ENCODE measurements around the gene RUNX2.

The RUNX2 gene

GRCh38 chr6:45500924-45501816 lies 173.0 kb downstream of the RUNX2 start:
- Histone ChIP-seq H3K9me3 (ENCODE audit: control insufficient read depth in 5 of 5, low read length in 5 of 5) (no peaks in the 10 kb centered on the region), H3K27me3 (ENCODE audit: control insufficient read depth in 5 of 5, insufficient read depth in 4 of 5, low read length in 5 of 5) (no peaks in the 10 kb centered on the region), H3K36me3 (ENCODE audit: control insufficient read depth in 5 of 5, insufficient read depth in 5 of 5, low read length in 5 of 5) (no peaks in the 10 kb centered on the region), H3K4me3 (ENCODE audit: low read depth in 1 of 5, low read length in 5 of 5) (no peak overlapping the region), H3K27ac (ENCODE audit: low read depth, low read length) (no peak overlapping the region), H3K9ac (ENCODE audit: low read length in 5 of 5) (no peak overlapping the region), H3K4me1 (ENCODE audit: control insufficient read depth in 5 of 5, insufficient read depth in 5 of 5, low read length in 5 of 5) (no peaks in the 10 kb centered on the region)

- Histone ChIP-seq H3K27me3 (ENCODE audit: control insufficient read depth in 5 of 5, insufficient read depth in 4 of 5, low read length in 5 of 5) (no peaks in the 10 kb centered on the region), H3K4me3 (ENCODE audit: low read depth in 1 of 5, low read length in 5 of 5) (no peak overlapping the region), H3K36me3 (ENCODE audit: control insufficient read depth in 5 of 5, insufficient read depth in 5 of 5, low read length in 5 of 5) (no peaks in the 10 kb centered on the region), H3K27ac (ENCODE audit: low read depth, low read length) (no peak overlapping the region), H3K9me3 (ENCODE audit: control insufficient read depth in 5 of 5, low read length in 5 of 5) (no peaks in the 10 kb centered on the region), H3K4me1 (ENCODE audit: control insufficient read depth in 5 of 5, insufficient read depth in 5 of 5, low read length in 5 of 5) (no peaks in the 10 kb centered on the region), H3K9ac (ENCODE audit: low read length in 5 of 5) (no peak overlapping the region)
Observed at GRCh38 chr6:45502456-45502855, 174.3 kb downstream of the RUNX2 start.

GRCh38 chr6:45504947-45505346 lies 176.8 kb downstream of the RUNX2 start:
- Histone ChIP-seq H3K9ac (ENCODE audit: low read length in 5 of 5) (no peak overlapping the region), H3K27ac (ENCODE audit: low read depth, low read length) (no peak overlapping the region), H3K27me3 (ENCODE audit: control insufficient read depth in 5 of 5, insufficient read depth in 4 of 5, low read length in 5 of 5) (no peaks in the 10 kb centered on the region)

DNA sequence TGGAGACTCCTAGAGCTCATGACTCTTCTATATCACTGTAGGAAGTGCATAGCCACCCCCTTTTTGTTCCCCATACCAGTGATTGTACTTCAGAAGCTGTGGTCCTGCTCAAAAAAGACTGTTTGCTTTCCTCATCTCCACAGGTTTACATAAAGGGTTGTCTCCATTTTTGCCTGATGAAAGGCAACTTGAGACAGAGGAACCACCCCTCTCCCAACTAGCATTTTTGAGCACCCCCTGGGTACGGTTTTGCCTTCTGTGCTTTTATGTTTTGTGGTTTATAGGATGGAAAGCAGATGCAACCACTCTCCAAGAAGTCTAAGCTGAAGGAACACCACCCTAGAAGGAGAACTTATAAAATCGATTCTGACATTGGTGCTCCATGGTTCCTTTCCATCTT lies 177.3 kb downstream of the RUNX2 start:
- no peaks in the 10 kb centered on the region for H3K27me3 ChIP-seq (ENCODE audit: control insufficient read depth in 5 of 5, insufficient read depth in 4 of 5, low read length in 5 of 5)
- H3K9me3 ChIP-seq (ENCODE audit: control insufficient read depth in 5 of 5, low read length in 5 of 5): no peaks in the 10 kb centered on the region
- H3K4me3 ChIP-seq (ENCODE audit: low read depth in 1 of 5, low read length in 5 of 5): no peak overlapping the region
- no peak overlapping the region for H3K27ac ChIP-seq (ENCODE audit: low read depth, low read length)
- H3K9ac ChIP-seq (ENCODE audit: low read length in 5 of 5): no peak overlapping the region
- H3K4me1 ChIP-seq (ENCODE audit: control insufficient read depth in 5 of 5, insufficient read depth in 5 of 5, low read length in 5 of 5): no peaks in the 10 kb centered on the region
- H3K36me3 ChIP-seq (ENCODE audit: control insufficient read depth in 5 of 5, insufficient read depth in 5 of 5, low read length in 5 of 5): no peaks in the 10 kb centered on the region

More at GRCh38 chr6:45504947-45505346, 176.8 kb downstream of the RUNX2 start:
- Histone ChIP-seq H3K4me1 (ENCODE audit: control insufficient read depth in 5 of 5, insufficient read depth in 5 of 5, low read length in 5 of 5) (no peaks in the 10 kb centered on the region), H3K36me3 (ENCODE audit: control insufficient read depth in 5 of 5, insufficient read depth in 5 of 5, low read length in 5 of 5) (no peaks in the 10 kb centered on the region), H3K9me3 (ENCODE audit: control insufficient read depth in 5 of 5, low read length in 5 of 5) (no peaks in the 10 kb centered on the region), H3K4me3 (ENCODE audit: low read depth in 1 of 5, low read length in 5 of 5) (no peak overlapping the region)

DNA sequence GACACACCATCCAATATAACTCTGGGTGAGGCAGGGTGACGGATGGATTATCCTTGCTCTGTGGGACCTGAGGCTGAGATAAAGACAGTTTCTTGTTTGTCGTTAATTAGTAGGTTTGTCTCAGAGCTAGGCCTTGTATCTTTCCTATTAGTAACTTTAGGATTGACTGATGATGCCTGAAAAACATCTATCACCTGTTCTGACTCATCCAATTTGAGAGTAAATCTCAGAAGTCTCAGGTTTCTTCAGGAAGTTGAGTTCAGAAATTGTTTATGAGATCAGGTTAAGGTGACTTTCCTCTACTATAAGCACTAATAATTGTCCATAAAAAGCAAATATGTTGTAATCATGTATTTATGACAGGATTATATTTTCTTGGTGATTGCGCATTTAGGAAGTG lies 179.1 kb downstream of the RUNX2 start:
- Histone ChIP-seq H3K4me1 (ENCODE audit: control insufficient read depth in 5 of 5, insufficient read depth in 5 of 5, low read length in 5 of 5) (no peaks in the 10 kb centered on the region), H3K27me3 (ENCODE audit: control insufficient read depth in 5 of 5, insufficient read depth in 4 of 5, low read length in 5 of 5) (no peaks in the 10 kb centered on the region), H3K36me3 (ENCODE audit: control insufficient read depth in 5 of 5, insufficient read depth in 5 of 5, low read length in 5 of 5) (no peaks in the 10 kb centered on the region), H3K9me3 (ENCODE audit: control insufficient read depth in 5 of 5, low read length in 5 of 5) (no peaks in the 10 kb centered on the region), H3K27ac (ENCODE audit: low read depth, low read length) (no peak overlapping the region), H3K9ac (ENCODE audit: low read length in 5 of 5) (no peak overlapping the region), H3K4me3 (ENCODE audit: low read depth in 1 of 5, low read length in 5 of 5) (no peak overlapping the region)

- Histone ChIP-seq H3K27me3 (ENCODE audit: control insufficient read depth in 5 of 5, insufficient read depth in 4 of 5, low read length in 5 of 5) (no peaks in the 10 kb centered on the region), H3K27ac (ENCODE audit: low read depth, low read length) (no peak overlapping the region), H3K4me1 (ENCODE audit: control insufficient read depth in 5 of 5, insufficient read depth in 5 of 5, low read length in 5 of 5) (no peaks in the 10 kb centered on the region), H3K9ac (ENCODE audit: low read length in 5 of 5) (no peak overlapping the region), H3K4me3 (ENCODE audit: low read depth in 1 of 5, low read length in 5 of 5) (no peak overlapping the region), H3K36me3 (ENCODE audit: control insufficient read depth in 5 of 5, insufficient read depth in 5 of 5, low read length in 5 of 5) (no peaks in the 10 kb centered on the region), H3K9me3 (ENCODE audit: control insufficient read depth in 5 of 5, low read length in 5 of 5) (no peaks in the 10 kb centered on the region)
Observed at GRCh38 chr6:45509426-45509825, 181.3 kb downstream of the RUNX2 start.

- no peak overlapping the region for H3K4me3 ChIP-seq (ENCODE audit: low read depth in 1 of 5, low read length in 5 of 5)
- H3K9ac ChIP-seq (ENCODE audit: low read length in 5 of 5): no peak overlapping the region
- H3K4me1 ChIP-seq (ENCODE audit: control insufficient read depth in 5 of 5, insufficient read depth in 5 of 5, low read length in 5 of 5): peaks cover 0 to 6% (median 0%) of the 10 kb centered on the region in 5 donors
- H3K27ac ChIP-seq (ENCODE audit: low read depth, low read length): no peak overlapping the region
- H3K36me3 ChIP-seq (ENCODE audit: control insufficient read depth in 5 of 5, insufficient read depth in 5 of 5, low read length in 5 of 5): no peaks in the 10 kb centered on the region
- no peaks in the 10 kb centered on the region for H3K9me3 ChIP-seq (ENCODE audit: control insufficient read depth in 5 of 5, low read length in 5 of 5)
- no peaks in the 10 kb centered on the region for H3K27me3 ChIP-seq (ENCODE audit: control insufficient read depth in 5 of 5, insufficient read depth in 4 of 5, low read length in 5 of 5)
Observed at GRCh38 chr6:45512717-45513116, 184.6 kb downstream of the RUNX2 start.

DNA sequence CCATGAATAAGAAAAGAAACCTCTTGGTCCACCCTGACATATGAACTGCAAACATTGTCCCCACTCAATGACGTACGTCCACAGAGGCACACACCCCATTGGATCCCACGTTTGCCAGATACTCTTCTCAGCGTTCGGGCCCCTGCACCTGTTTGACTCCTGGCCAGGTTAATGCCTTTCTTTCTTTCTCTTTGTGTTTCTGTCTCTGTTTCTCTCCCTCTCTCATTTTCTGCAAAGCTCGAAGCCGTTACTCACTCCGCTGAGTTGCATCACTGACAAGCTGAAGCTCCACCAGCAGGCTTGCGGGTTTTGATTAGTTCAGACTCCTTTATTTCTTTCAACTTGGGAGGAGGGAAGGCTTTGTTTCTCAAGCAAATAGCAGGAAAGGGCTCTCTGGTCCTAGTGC lies 185.1 kb downstream of the RUNX2 start:
- Histone ChIP-seq H3K27ac (ENCODE audit: low read depth, low read length) (no peak overlapping the region), H3K4me1 (ENCODE audit: control insufficient read depth in 5 of 5, insufficient read depth in 5 of 5, low read length in 5 of 5) (peaks cover 0 to 6% (median 0%) of the 10 kb centered on the region in 5 donors), H3K9ac (ENCODE audit: low read length in 5 of 5) (no peak overlapping the region)

DNA sequence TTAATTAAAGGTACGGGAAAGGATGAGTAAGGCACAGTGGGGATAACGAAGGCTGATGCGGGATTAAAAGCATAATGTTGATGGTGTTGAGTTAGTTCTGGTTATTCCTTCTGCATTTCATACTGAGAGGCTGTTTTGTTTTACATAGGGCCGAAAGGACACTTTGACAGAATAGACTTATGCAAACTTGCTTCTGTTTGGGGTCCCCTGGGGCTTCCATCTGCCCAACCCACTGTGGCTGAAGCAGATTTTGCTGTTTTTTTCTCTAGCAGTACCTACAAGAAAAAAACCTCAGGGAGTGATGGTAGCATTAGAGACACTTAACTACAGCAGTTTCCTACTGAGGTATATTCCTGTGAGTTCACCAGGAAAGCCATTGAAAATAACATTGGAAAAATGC lies 185.7 kb downstream of the RUNX2 start:
- H3K36me3 ChIP-seq (ENCODE audit: control insufficient read depth in 5 of 5, insufficient read depth in 5 of 5, low read length in 5 of 5): no peaks in the 10 kb centered on the region
- peaks cover 0 to 6% (median 0%) of the 10 kb centered on the region in 5 donors for H3K4me1 ChIP-seq (ENCODE audit: control insufficient read depth in 5 of 5, insufficient read depth in 5 of 5, low read length in 5 of 5)
- no peaks in the 10 kb centered on the region for H3K27me3 ChIP-seq (ENCODE audit: control insufficient read depth in 5 of 5, insufficient read depth in 4 of 5, low read length in 5 of 5)
- no peak overlapping the region for H3K27ac ChIP-seq (ENCODE audit: low read depth, low read length)
- no peak overlapping the region for H3K4me3 ChIP-seq (ENCODE audit: low read depth in 1 of 5, low read length in 5 of 5)
- no peaks in the 10 kb centered on the region for H3K9me3 ChIP-seq (ENCODE audit: control insufficient read depth in 5 of 5, low read length in 5 of 5)
- H3K9ac ChIP-seq (ENCODE audit: low read length in 5 of 5): no peak overlapping the region

More for the DNA sequence above, 185.1 kb downstream of the RUNX2 start:
- Histone ChIP-seq H3K36me3 (ENCODE audit: control insufficient read depth in 5 of 5, insufficient read depth in 5 of 5, low read length in 5 of 5) (no peaks in the 10 kb centered on the region), H3K27me3 (ENCODE audit: control insufficient read depth in 5 of 5, insufficient read depth in 4 of 5, low read length in 5 of 5) (no peaks in the 10 kb centered on the region), H3K9me3 (ENCODE audit: control insufficient read depth in 5 of 5, low read length in 5 of 5) (no peaks in the 10 kb centered on the region), H3K4me3 (ENCODE audit: low read depth in 1 of 5, low read length in 5 of 5) (no peak overlapping the region)

- Histone ChIP-seq H3K4me1 (ENCODE audit: control insufficient read depth in 5 of 5, insufficient read depth in 5 of 5, low read length in 5 of 5) (peaks cover 0 to 6% (median 0%) of the 10 kb centered on the region in 5 donors), H3K27ac (ENCODE audit: low read depth, low read length) (no peak overlapping the region), H3K27me3 (ENCODE audit: control insufficient read depth in 5 of 5, insufficient read depth in 4 of 5, low read length in 5 of 5) (no peaks in the 10 kb centered on the region), H3K36me3 (ENCODE audit: control insufficient read depth in 5 of 5, insufficient read depth in 5 of 5, low read length in 5 of 5) (no peaks in the 10 kb centered on the region), H3K9me3 (ENCODE audit: control insufficient read depth in 5 of 5, low read length in 5 of 5) (no peaks in the 10 kb centered on the region), H3K9ac (ENCODE audit: low read length in 5 of 5) (no peak overlapping the region), H3K4me3 (ENCODE audit: low read depth in 1 of 5, low read length in 5 of 5) (no peak overlapping the region)
Observed at GRCh38 chr6:45514454-45515230, 186.5 kb downstream of the RUNX2 start.

All from subcutaneous abdominal adipose tissue (tissue), 5 donors.